22Rv1 (cell line): ENCODE results near the gene AIG1.

Experiments used
- H3K27ac ChIP-seq: fragments of 450-650 bp; 2 replicates; pipeline ENCODE4 v1.5.1; 2017
- CTCF ChIP-seq: fragments of 450-650 bp; IDR thresholded peaks from 2 replicates; pipeline ENCODE4 v1.5.1; 2017; ENCODE audit warnings: mild to moderate bottlenecking
- ZFX ChIP-seq: fragments of 450-650 bp; IDR thresholded peaks from 2 replicates; pipeline ENCODE4 v1.6.1; 2017; ENCODE audit warnings: antibody characterized with exemption, borderline replicate concordance

Gene AIG1

GRCh38 chr6:143390278-143390677, 329.6 kb downstream of the AIG1 start:
- TF ChIP-seq CTCF: no peak
- TF ChIP-seq ZFX: no peak
- no peak overlapping the region for H3K27ac ChIP-seq
